HG03025 (cell line): Measurements from ENCODE around the gene HEATR5A.
A peak's percentile ranks its signal among the peaks of the same experiment; 100 is the strongest.

ENCODE experiments used
- ATAC-seq: cut with Tn5 transposase; IDR thresholded peaks from one replicate; pipeline ENCODE4 v1.9.1; 2021; ENCODE audit warnings: mild to moderate bottlenecking, moderate library complexity; ENCODE audit not compliant: unreplicated experiment, low FRiP score

HEATR5A gene

DNA sequence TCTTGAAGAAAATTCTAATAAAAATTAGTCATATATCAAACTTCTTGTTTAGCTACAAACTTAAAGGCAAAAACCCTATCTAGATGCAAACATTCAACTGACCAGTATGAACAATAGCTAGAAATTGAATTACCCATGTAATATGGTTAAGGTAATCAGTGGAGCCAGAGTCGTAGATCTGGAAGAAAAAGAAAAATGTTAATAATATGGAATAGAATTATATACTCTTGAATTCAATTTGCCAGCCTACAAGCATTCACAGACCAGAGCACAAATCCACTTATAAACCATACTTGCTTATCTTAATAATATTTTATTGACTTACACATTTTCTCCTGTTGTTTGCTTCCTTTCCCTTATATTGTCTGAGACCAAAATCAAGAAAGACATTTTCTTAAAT, 7.7 kb upstream of the HEATR5A start:
- ATAC-seq: no peak

DNA sequence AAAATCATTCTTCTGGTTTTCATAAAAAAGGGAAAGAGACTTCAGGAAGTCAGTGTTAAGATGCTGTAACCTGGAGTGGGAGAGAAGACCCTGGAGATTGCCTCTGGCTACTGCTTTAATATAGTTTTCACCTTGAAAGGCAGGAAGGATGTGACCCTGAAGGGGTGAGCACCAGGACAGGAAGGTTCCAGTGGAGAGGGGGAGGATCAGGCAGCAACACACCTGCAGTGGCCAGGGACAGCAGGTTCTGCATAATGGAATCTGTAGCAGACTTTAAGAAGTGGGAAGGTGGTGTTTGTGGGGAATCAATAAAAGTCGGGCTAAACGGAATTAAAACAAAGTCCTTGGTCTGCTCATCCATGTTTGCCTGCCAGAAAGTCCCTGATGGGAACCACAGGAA, 6.3 kb upstream of the HEATR5A start:
- no peak for ATAC-seq

DNA sequence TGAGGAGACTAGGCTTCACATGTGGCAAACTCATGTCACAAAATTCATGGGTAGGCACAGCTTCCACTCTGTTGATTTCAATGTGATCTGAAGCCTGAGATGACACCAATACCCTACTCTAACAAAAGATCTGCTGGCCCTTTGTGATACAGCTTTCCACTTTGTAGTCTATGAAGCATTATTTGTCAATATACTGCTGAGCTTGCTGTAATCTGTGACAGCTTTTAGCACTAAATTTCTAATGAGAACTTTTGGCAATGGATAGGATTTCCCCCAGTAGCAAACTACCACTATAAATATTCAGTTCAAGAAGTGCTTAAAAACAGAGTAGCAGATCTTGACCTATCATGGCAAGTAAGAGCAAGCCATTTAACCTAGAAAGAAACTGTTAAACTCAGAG, 5.6 kb upstream of the HEATR5A start:
- no peak for ATAC-seq

DNA sequence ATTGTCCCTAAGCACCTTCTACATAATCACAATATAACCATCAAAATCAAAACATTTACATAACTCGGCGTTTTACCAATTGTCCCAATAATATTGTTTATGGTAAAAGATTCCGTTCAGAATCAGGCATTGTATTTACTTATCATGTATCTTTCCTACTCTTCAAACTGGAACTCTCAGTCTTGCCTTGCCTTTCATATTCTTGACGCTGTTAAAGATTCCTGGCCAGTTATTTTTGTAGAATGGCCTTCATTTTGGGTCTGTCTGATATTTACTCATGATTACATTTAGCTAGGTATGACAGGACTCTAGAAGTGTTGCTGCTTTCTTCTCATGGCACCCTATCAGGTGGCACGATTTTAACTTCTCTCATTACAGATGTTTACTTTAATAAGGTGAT, 850 bp upstream of the HEATR5A start:
- ATAC-seq: no peak

- ATAC-seq: peak; percentile 29
Observed at GRCh38 chr14:31419967-31420318, 407 bp downstream of the HEATR5A start.

DNA sequence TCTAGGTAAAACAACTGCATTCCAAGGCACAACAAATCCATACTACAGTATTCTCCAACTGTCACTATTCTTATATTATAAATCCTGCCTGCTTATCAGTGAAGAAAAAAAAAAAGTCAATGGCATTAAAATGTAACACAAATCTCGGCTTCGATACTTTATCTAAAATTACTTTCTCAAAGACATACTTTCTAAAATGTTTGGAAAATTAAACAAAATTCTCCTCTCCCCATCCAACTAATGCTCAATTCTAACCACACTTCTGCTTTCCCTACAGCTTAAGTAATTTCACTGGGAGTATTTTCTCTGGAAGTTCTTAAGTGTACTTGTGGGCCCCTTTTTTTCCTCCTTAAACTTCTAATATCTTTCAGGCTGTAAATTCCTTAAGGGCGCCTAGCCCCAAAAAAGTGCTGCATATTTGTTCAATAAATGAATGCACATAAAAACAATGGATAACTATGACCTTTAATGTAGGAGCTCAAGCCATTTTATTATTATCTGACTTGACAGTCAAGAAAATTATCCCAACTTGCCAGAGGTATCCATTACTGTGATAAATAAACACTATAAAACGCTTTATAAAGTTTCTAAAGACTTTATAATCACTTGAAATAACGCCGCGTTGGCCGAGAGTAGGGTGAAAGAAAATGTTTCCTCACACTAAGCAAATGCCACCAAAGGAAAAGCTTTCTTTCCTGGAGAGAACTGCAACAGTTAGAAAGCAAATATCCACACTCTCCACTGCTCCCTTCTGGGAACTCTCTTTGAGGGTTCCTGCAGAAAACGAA, 977 bp downstream of the HEATR5A start:
- ATAC-seq: no peak

- no peak for ATAC-seq
Observed at GRCh38 chr14:31418440-31418839, 1.9 kb downstream of the HEATR5A start.

- ATAC-seq: no peak
Observed at GRCh38 chr14:31414190-31414833, 6.0 kb downstream of the HEATR5A start.

GRCh38 chr14:31411218-31411727, 9.1 kb downstream of the HEATR5A start:
- ATAC-seq: no peak

GRCh38 chr14:31410048-31410650, 10.2 kb downstream of the HEATR5A start:
- no peak for ATAC-seq

- no peak for ATAC-seq
Observed at GRCh38 chr14:31408421-31408820, 11.9 kb downstream of the HEATR5A start.

DNA sequence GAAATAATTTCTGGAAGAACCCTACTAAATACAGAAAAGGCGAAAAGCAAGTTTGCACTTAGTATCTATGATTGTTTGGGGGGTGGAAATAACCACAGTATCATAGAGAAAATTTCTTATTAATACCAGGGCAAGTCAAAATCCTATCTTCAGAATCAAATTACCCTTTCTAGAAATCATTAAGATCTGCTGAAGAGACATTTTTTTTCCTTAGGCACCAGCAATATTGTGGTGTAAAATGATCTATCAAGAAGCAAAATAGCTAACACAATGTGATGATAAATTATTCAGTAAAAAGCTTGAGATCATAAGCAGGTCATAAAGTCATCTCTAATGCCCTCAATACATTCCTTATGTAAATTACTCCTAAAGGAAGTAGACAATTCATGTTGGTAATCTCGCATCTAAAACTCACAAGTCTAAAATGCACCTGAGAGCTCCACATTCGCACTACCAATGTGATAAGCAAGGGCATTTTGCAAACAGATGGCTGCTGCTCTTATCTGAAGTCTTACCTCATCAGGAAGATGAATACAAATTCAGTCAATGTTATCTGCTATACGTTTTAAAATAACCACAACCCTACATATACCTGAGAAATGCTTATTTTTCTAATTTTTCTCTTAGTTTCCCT, 14.6 kb downstream of the HEATR5A start:
- ATAC-seq: no peak

GRCh38 chr14:31405106-31405505, 15.2 kb downstream of the HEATR5A start:
- ATAC-seq: no peak

DNA sequence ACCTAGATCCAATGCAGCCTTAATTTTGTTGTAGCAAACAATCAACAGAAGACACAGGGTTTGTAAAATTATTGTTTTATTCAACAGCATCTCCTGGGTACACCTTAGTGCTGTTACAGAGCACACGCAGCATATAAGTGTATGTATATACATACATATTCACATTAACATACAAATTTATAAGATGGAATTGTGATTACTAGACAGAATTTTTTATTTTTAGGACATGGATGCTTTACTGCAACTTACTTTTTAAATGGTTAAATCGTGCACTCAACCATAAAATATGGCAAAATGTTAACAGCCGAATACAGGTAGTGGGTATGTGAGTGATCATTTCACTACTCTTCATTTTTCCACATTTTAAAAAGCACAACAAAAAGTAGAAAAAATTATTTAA, 16.6 kb downstream of the HEATR5A start:
- ATAC-seq: no peak

DNA sequence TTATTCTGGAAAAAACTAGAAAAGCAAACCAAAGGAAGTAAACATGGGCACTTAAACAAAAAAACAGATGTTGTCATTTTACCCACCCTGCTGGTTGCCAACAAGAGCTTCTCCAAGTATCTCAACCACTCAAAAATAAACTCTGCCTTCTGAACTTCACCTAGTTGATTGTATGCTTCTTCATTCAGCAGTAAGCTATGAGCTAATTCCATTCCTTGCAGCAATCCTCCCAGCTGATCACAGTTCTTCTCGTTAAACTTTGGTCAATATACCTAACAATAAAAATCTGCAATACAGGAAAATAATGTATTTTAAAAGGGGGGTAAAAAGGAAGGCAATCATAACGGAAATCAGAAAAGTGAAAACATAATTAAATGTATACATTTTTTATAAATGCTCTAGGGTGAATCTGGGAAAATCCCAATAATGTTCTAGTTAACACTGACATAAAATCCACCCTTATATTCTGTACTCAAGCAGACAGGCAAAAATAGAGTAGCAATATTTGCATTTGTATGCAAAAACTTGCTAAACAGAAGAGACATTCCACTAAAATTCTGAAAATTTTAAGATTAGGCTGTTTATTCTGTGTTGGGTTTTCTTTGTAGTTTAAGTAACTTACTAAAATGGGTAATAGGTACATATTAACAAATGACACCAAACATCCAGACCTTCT, 17.4 kb downstream of the HEATR5A start:
- ATAC-seq: no peak

DNA sequence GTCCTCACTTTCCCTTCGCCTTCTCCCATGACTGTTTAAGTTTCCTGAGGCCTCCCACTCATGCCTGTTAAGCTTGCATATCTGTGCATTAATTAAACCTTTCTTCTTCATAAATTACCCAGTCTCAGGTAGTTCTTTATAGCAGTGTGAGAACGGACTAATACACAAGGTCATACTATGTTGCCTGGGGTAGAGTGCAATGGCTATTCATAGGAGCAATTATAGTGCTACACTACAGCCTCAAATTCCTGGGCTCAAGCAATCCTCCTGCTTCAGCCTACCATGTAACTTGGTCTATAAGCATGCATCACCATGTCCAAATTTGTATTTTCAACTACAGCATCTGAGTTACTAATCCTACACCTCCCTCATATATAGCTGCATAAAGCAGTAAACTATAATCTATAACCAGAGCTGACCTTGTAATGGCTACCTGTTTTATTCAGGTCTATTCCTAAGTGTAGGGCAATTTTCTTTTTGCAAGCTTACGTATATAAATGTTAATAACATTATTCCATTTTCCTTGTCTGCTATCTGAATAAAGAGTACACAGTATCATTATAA, 18.9 kb downstream of the HEATR5A start:
- ATAC-seq: no peak

DNA sequence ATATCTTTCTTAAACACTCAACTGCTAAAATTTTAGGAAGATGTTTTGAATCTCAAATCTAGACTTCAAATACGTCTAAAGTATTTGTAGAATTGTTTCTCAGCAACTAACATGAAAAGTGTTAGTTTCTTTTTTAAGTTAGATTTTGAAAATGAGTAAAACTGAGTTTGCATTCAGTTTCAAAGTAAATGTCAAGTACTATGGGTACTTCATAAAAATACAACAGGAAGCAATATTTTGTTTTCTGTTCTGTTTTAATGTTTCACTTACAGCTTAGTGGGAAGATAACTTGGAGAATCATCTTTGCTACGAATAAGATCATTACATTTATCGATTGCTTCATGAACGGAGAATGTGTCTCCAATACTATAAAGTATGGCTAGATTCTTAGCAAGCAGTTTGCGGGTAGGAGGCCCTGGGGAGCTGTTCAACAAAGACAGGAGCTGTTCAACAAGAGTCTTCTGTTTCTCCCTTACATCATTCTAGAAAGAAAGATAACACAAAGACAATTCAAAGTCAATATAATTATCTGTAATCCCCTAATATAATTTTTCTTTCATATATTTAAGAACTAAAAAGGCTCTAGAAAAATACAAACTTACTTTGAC, 20.2 kb downstream of the HEATR5A start:
- ATAC-seq: no peak

- ATAC-seq: no peak
Observed at GRCh38 chr14:31395572-31396205, 24.7 kb downstream of the HEATR5A start.

GRCh38 chr14:31395119-31395518, 25.2 kb downstream of the HEATR5A start:
- no peak for ATAC-seq
